Testis (tissue), 3 donors: ENCODE results near the gene HEATR5B. TPM values are rescaled to one million over a fixed set of nuclear protein-coding genes. Genes with fewer than 3 reads are reported as not detected.

ENCODE experiments used
- DNase-seq: peaks from one replicate; pipeline ENCODE4 v3.0.0-alpha.2; 2019
- H3K27ac ChIP-seq, 2 donors: fragments of 200-600 bp; sonication (generic); one replicate each; pipeline ENCODE4 v1.5.1; 2019
- H3K27me3 ChIP-seq: fragments of 200-600 bp; sonication (generic); one replicate; pipeline ENCODE4 v1.5.1; 2019
- H3K36me3 ChIP-seq: fragments of 200-600 bp; sonication (generic); one replicate; pipeline ENCODE4 v1.5.1; 2017; ENCODE audit warnings: low read depth; ENCODE audit errors: missing control alignments
- H3K4me1 ChIP-seq: fragments of 200-600 bp; sonication (generic); one replicate; pipeline ENCODE4 v1.5.1; 2019
- H3K4me3 ChIP-seq, 2 donors: fragments of 200-600 bp; sonication (generic); one replicate each; pipeline ENCODE4 v1.5.1; 2017 to 2019
- H3K9me3 ChIP-seq: fragments of 200-600 bp; sonication (generic); one replicate; pipeline ENCODE4 v1.5.1; 2017
- POLR2A ChIP-seq: fragments of 450-650 bp; IDR thresholded peaks from one replicate; pipeline ENCODE4 v1.6.1; 2017; ENCODE audit warnings: antibody characterized with exemption, mild to moderate bottlenecking, moderate library complexity
- WGBS, 2 donors: methylation state at CpG; one replicate each; pipeline ENCODE4 v1.1.5; 2018; 5-methylcytosine and 5-hydroxymethylcytosine counted together
- intact Hi-C: fragments of 100-400 bp; cut with DNase I; formaldehyde crosslinking; loops from one replicate; pipeline ENCODE4 v1.15.1; 2023; ENCODE audit warnings: low total_unique reads
- polyA plus RNA-seq: library from polyadenylated mRNA; stranded (reverse); fragments of 350-450 nt; fragmentation: Illumina TruSeq; extraction: RNeasy Lipid Tissue Mini Kit (QIAGEN cat#74804); gene quantifications from one replicate; pipeline ENCODE4 v1.2.3, GENCODE V29; 2014; ENCODE audit warnings: low read depth, low replicate concordance; ENCODE audit not compliant: insufficient read depth
- total RNA-seq, 2 donors: library from RNA; depleted of rRNA; stranded (reverse); fragments of >200 nt; gene quantifications; one replicate each; pipeline ENCODE4 v1.2.3, GENCODE V29; 2016
- TF ChIP-seq, protein P1 (sequence below), 3 experiments: fragments of 450-650 bp in 2 of 3; fragments of 200-600 bp in 1 of 3; sonication (generic) in 1 of 3; IDR thresholded peaks; one replicate each; pipeline ENCODE4 v1.5.1; 2016 to 2019; ENCODE audit warnings: antibody characterized with exemption in 3 of 3, mild to moderate bottlenecking in 2 of 3, moderate library complexity in 1 of 3

HEATR5B gene
- total and polyA plus RNA-seq, 3 donors from 2014 or later: 12.9 to 41.6 (median 35.7) TPM

- no peak for TF ChIP-seq POLR2A
- TF ChIP-seq, protein P1, sequence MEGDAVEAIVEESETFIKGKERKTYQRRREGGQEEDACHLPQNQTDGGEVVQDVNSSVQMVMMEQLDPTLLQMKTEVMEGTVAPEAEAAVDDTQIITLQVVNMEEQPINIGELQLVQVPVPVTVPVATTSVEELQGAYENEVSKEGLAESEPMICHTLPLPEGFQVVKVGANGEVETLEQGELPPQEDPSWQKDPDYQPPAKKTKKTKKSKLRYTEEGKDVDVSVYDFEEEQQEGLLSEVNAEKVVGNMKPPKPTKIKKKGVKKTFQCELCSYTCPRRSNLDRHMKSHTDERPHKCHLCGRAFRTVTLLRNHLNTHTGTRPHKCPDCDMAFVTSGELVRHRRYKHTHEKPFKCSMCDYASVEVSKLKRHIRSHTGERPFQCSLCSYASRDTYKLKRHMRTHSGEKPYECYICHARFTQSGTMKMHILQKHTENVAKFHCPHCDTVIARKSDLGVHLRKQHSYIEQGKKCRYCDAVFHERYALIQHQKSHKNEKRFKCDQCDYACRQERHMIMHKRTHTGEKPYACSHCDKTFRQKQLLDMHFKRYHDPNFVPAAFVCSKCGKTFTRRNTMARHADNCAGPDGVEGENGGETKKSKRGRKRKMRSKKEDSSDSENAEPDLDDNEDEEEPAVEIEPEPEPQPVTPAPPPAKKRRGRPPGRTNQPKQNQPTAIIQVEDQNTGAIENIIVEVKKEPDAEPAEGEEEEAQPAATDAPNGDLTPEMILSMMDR (IDR thresholded peaks at IDR 0.05): no peak
- H3K36me3 ChIP-seq: no peaks in the 10 kb centered on the region
- WGBS, 2 donors: 94 to 95% methylated on average over 8 of the region's 8 CpGs
Measured at GRCh38 chr2:37029758-37030157, 54.4 kb downstream of the HEATR5B start.

DNA sequence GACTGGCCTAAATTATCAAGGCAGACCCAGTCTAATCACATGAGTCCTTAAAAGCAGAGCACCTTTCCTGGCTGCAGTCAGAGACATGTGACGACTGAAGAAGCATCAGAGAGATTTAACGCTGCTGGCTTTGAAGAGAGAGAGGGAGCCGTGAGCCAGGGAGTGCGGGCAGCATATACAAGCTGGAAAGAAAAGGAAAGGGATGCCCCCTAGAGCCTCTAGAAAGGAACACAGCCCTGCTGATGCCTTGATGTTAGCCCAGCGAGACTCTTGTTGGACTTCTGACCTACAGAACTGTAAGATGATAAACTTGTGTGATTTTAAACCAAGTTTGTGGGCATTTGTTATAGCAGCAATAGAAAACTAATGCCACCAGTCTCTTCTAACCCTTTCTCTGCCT, 58.1 kb downstream of the HEATR5B start:
- H3K4me3 ChIP-seq: no peak overlapping the region
- H3K36me3 ChIP-seq: no peaks in the 10 kb centered on the region
- H3K27ac ChIP-seq: no peak overlapping the region
- H3K9me3 ChIP-seq: no peaks in the 10 kb centered on the region
- H3K4me1 ChIP-seq: peaks cover 6% of the 10 kb centered on the region
- no peaks in the 10 kb centered on the region for H3K27me3 ChIP-seq
- DNase-seq: no peak
- intact Hi-C loops: no loop called here
- no peak for TF ChIP-seq POLR2A
- TF ChIP-seq, protein P1 (IDR thresholded peaks at IDR 0.05): no peak
- WGBS, 2 donors: 78 to 85% methylated on average over 5 of the region's 5 CpGs

More at GRCh38 chr2:37029758-37030157, 54.4 kb downstream of the HEATR5B start:
- H3K9me3 ChIP-seq: no peaks in the 10 kb centered on the region
- no peaks in the 10 kb centered on the region for H3K4me1 ChIP-seq
- intact Hi-C loops: no loop called here
- no peaks in the 10 kb centered on the region for H3K27me3 ChIP-seq
- H3K4me3 ChIP-seq: no peak overlapping the region
- H3K27ac ChIP-seq: no peak overlapping the region
- no peak for DNase-seq

- intact Hi-C loops: no loop called here
- no peaks in the 10 kb centered on the region for H3K36me3 ChIP-seq
- peak overlapping the region in 1 of 2 donors; percentile 68 for H3K27ac ChIP-seq
- H3K4me3 ChIP-seq: no peak overlapping the region
- no peak for TF ChIP-seq POLR2A
- 74 to 79% methylated on average over 5 of the region's 5 CpGs for WGBS, 2 donors
- H3K4me1 ChIP-seq: peaks cover 17% of the 10 kb centered on the region
- no peaks in the 10 kb centered on the region for H3K27me3 ChIP-seq
- H3K9me3 ChIP-seq: no peaks in the 10 kb centered on the region
- no peak for DNase-seq
Measured at GRCh38 chr2:37020887-37021796, 63.0 kb downstream of the HEATR5B start.

GRCh38 chr2:37020212-37020886, 63.8 kb downstream of the HEATR5B start:
- TF ChIP-seq, protein P1 (IDR thresholded peaks at IDR 0.05): no peak
- no peak for TF ChIP-seq POLR2A
- DNase-seq: peak; percentile 91
- Histone ChIP-seq H3K27me3 (no peaks in the 10 kb centered on the region), H3K36me3 (no peaks in the 10 kb centered on the region), H3K27ac (peak overlapping the region in 1 of 2 donors; percentile 58), H3K4me1 (peaks cover 17% of the 10 kb centered on the region), H3K4me3 (no peak overlapping the region), H3K9me3 (no peaks in the 10 kb centered on the region)
- 37 to 42% methylated on average over 5 of the region's 5 CpGs for WGBS, 2 donors
- intact Hi-C loops: no loop called here

GRCh38 chr2:37013315-37013641, 70.9 kb downstream of the HEATR5B start:
- Histone ChIP-seq H3K4me1 (no peaks in the 10 kb centered on the region), H3K9me3 (no peaks in the 10 kb centered on the region), H3K36me3 (no peaks in the 10 kb centered on the region), H3K27me3 (no peaks in the 10 kb centered on the region), H3K4me3 (no peak overlapping the region), H3K27ac (peak overlapping the region in 1 of 2 donors; percentile 67)
- WGBS, 2 donors: 86 to 96% methylated on average over 4 of the region's 4 CpGs
- TF ChIP-seq POLR2A: no peak
- TF ChIP-seq, protein P1 (IDR thresholded peaks at IDR 0.05): no peak
- intact Hi-C loops: no loop called here
- DNase-seq: no peak
